HEK293 (cell line): ENCODE data around the gene TPST2.

ENCODE experiments used
- CTCF ChIA-PET: fragments of 350-600 bp; formaldehyde crosslinking; extraction: SDS; loops from one replicate; lab custom pipeline; 2021; ENCODE audit warnings: antibody characterized with exemption; lab: Yijun Ruan, JAX
- POLR2A ChIA-PET: fragments of 300-600 bp; formaldehyde crosslinking; extraction: SDS; loops from one replicate; lab custom pipeline; 2020; ENCODE audit warnings: antibody characterized with exemption, inconsistent platforms; lab: Yijun Ruan, JAX
- H3K27ac ChIP-seq: fragments of 200-500 bp; sonication (Bioruptor generic); 2 replicates; pipeline ENCODE4 v1.5.1; 2014; ENCODE audit warnings: low read depth, low read length, control low read depth, inconsistent platforms; ENCODE audit errors: extremely low read depth
- H3K36me3 ChIP-seq, 2 experiments: fragments of 200-500 bp in 1 of 2; sonication (Bioruptor generic) in 1 of 2; 1 replicate in 1 of 2; 2 replicates in 1 of 2; pipeline ENCODE4 v1.5.1; 2014 to 2017; ENCODE audit warnings: inconsistent platforms in 2 of 2, low read length in 2 of 2; ENCODE audit not compliant: control insufficient read depth in 2 of 2, insufficient read depth in 1 of 2
- H3K4me1 ChIP-seq: fragments of 200-500 bp; sonication (Bioruptor generic); 2 replicates; pipeline ENCODE4 v1.5.1; 2014; ENCODE audit warnings: mild to moderate bottlenecking, low read length, inconsistent platforms; ENCODE audit not compliant: control insufficient read depth, insufficient read depth
- H3K4me3 ChIP-seq: 2 replicates; pipeline ENCODE4 v1.5.1; 2011; ENCODE audit warnings: low read depth, mild to moderate bottlenecking, control low read depth, low read length, moderate library complexity
- H3K9me3 ChIP-seq: fragments of 200-500 bp; sonication (Bioruptor generic); 2 replicates; pipeline ENCODE4 v1.5.1; 2014; ENCODE audit warnings: low read depth, low read length, inconsistent platforms; ENCODE audit not compliant: control insufficient read depth, insufficient read depth
- BCL11B ChIP-seq: fragments of 450-650 bp; formaldehyde crosslinking; IDR thresholded peaks from 2 replicates; pipeline ENCODE4 v1.5.1; 2016; ENCODE audit warnings: low read depth, missing biosample characterization, missing genetic modification characterization
- HOXC10 ChIP-seq: sonication (generic); formaldehyde crosslinking; IDR thresholded peaks from 2 replicates; pipeline ENCODE4 v1.8.1; 2023; ENCODE audit warnings: mild to moderate bottlenecking, missing genetic modification reagents
- RBAK ChIP-seq: fragments of 450-650 bp; formaldehyde crosslinking; IDR thresholded peaks from 2 replicates; pipeline ENCODE4 v1.5.1; 2016; ENCODE audit warnings: missing biosample characterization, missing genetic modification characterization
- TCF7L2 ChIP-seq: IDR thresholded peaks from 2 replicates; pipeline ENCODE4 v1.6.1; 2011; ENCODE audit warnings: low read depth, mild to moderate bottlenecking, inconsistent platforms, low read length, moderate library complexity, borderline replicate concordance
- ZBTB10 ChIP-seq: fragments of 450-650 bp; formaldehyde crosslinking; IDR thresholded peaks from 2 replicates; pipeline ENCODE4 v1.5.1; 2016; ENCODE audit warnings: missing biosample characterization, missing genetic modification characterization
- ZBTB11 ChIP-seq: fragments of 450-650 bp; formaldehyde crosslinking; conservative IDR thresholded peaks from 2 replicates; pipeline ENCODE4 v1.5.1; 2016; ENCODE audit warnings: low read depth, missing biosample characterization, missing genetic modification characterization
- ZBTB44 ChIP-seq: fragments of 450-650 bp; IDR thresholded peaks from 2 replicates; pipeline ENCODE4 v1.5.1; 2018; ENCODE audit warnings: missing biosample characterization, mild to moderate bottlenecking, missing genetic modification characterization
- ZNF354C ChIP-seq: fragments of 450-650 bp; formaldehyde crosslinking; IDR thresholded peaks from 2 replicates; pipeline ENCODE4 v1.5.1; 2016; ENCODE audit warnings: missing biosample characterization, missing genetic modification characterization, low read depth, borderline replicate concordance
- ZNF692 ChIP-seq: fragments of 450-650 bp; formaldehyde crosslinking; IDR thresholded peaks from 2 replicates; pipeline ENCODE4 v1.5.1; 2016; ENCODE audit warnings: missing biosample characterization, missing genetic modification characterization
- ZNF701 ChIP-seq: fragments of 450-650 bp; formaldehyde crosslinking; IDR thresholded peaks from 2 replicates; pipeline ENCODE4 v1.5.1; 2016; ENCODE audit warnings: missing biosample characterization, missing genetic modification characterization
- ZNF791 ChIP-seq: fragments of 450-650 bp; formaldehyde crosslinking; IDR thresholded peaks from 2 replicates; pipeline ENCODE4 v1.5.1; 2016; ENCODE audit warnings: missing biosample characterization, missing genetic modification characterization
- ZNF843 ChIP-seq: fragments of 450-650 bp; formaldehyde crosslinking; IDR thresholded peaks from 2 replicates; pipeline ENCODE4 v1.5.1; 2016; ENCODE audit warnings: missing biosample characterization, missing genetic modification characterization
- ZXDB ChIP-seq: fragments of 450-650 bp; formaldehyde crosslinking; IDR thresholded peaks from 2 replicates; pipeline ENCODE4 v1.5.1; 2016; ENCODE audit warnings: missing biosample characterization, missing genetic modification characterization

Gene TPST2

DNA sequence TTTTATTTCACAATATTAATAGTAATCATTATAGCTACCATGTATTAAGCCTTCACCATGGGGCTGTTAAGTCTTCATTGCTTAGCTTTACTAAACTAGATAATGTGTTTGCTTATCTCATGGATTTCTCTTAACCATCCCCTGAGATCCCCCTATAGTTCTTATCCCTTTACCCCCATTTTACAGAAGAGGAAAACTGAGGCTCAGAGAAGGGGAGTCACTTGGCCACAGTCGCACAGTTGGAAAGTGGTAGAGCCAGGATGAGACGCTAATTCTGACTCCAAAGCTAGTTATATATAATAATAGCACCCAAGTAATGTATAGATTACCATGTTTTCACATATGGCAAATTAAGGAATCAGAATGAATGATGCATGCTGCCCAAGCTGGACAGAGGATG, 67.9 kb downstream of the TPST2 start:
- Histone ChIP-seq H3K36me3 (peaks cover 0 to 10% of the 10 kb centered on the region in 2 experiments; a peak in 1 of 3 replicates), H3K4me3 (no peak overlapping the region), H3K4me1 (no peaks in the 10 kb centered on the region), H3K9me3 (no peaks in the 10 kb centered on the region), H3K27ac (no peak overlapping the region)
- ChIA-PET CTCF (no interaction called here), POLR2A (no interaction called here)
- TF ChIP-seq TCF7L2: no peak
- no peak for TF ChIP-seq ZNF843
- TF ChIP-seq ZNF701 (tag by site-specific recombination): no peak
- no peak for TF ChIP-seq ZXDB (tag by site-specific recombination)
- TF ChIP-seq ZBTB11 (tag by site-specific recombination): no peak
- no peak for TF ChIP-seq BCL11B (tag by site-specific recombination)
- TF ChIP-seq ZBTB10: no peak
- no peak for TF ChIP-seq ZNF354C (tag by site-specific recombination)

- CTCF ChIA-PET: interaction anchor here (0.5 to 0.7 kb wide), 3 partner anchors 16 to 54 kb away, joined by 3 to 5 read pairs (median 4); no protein-coding TSS in a partner anchor
- POLR2A ChIA-PET: no interaction called here
- no peak for TF ChIP-seq RBAK (tag by site-specific recombination)
- no peak for TF ChIP-seq ZBTB44 (tag by site-specific recombination)
- H3K4me1 ChIP-seq: no peaks in the 10 kb centered on the region
- H3K36me3 ChIP-seq: peaks cover 0 to 6% of the 10 kb centered on the region in 2 experiments; a peak in 1 of 3 replicates
- H3K27ac ChIP-seq: no peak overlapping the region
- no peaks in the 10 kb centered on the region for H3K9me3 ChIP-seq
- no peak overlapping the region for H3K4me3 ChIP-seq
These were observed 72.5 kb downstream of the TPST2 start for GRCh38 chr22:26517429-26517828.

DNA sequence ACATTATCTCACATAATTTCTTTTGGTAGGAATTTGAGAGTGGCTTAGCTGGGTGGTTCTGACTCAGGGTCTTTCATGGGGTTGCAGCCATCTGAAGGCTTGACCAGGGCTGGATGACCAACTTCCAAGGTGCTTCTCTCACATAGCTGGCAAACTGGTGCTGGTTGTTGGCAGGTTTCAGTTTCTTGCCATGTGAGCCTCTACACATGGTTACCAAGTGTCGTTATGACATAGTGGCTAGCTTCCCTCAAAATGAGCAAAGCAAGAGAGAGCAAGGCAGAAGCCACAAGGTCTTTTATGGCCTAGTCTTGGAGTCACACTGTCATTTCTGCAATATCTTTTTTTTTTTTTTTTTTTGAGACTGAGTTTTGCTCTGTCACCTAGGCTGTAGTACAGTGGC, 73.4 kb downstream of the TPST2 start:
- no peak overlapping the region for H3K27ac ChIP-seq
- no peak overlapping the region for H3K4me3 ChIP-seq
- ChIA-PET CTCF (interaction anchor here (0.7 to 0.9 kb wide), 3 partner anchors 13 to 129 kb away, joined by 3 to 6 read pairs (median 3); partner anchors contain the start of gene TPST2), POLR2A (interaction anchor here (0.7 kb wide), 2 partner anchors 22 to 857 kb away, joined by 7 to 10 read pairs; no protein-coding TSS in a partner anchor)
- H3K9me3 ChIP-seq: no peaks in the 10 kb centered on the region
- TF ChIP-seq HOXC10 (no peak), ZNF791 (tag by site-specific recombination) (no peak), ZNF692 (tag by site-specific recombination) (no peak)
- no peaks in the 10 kb centered on the region for H3K4me1 ChIP-seq
- H3K36me3 ChIP-seq: peaks cover 0 to 6% of the 10 kb centered on the region in 2 experiments; a peak in 1 of 3 replicates
